ENCODE results near the gene DPP8.
A peak's percentile ranks its signal among the peaks of the same experiment; 100 is the strongest.
"Not testable (repeated sequence)": the region's sequence is repeated elsewhere in the genome, so short reads cannot be mapped to it uniquely, and the experiment has no call there.

DPP8 gene

DNA sequence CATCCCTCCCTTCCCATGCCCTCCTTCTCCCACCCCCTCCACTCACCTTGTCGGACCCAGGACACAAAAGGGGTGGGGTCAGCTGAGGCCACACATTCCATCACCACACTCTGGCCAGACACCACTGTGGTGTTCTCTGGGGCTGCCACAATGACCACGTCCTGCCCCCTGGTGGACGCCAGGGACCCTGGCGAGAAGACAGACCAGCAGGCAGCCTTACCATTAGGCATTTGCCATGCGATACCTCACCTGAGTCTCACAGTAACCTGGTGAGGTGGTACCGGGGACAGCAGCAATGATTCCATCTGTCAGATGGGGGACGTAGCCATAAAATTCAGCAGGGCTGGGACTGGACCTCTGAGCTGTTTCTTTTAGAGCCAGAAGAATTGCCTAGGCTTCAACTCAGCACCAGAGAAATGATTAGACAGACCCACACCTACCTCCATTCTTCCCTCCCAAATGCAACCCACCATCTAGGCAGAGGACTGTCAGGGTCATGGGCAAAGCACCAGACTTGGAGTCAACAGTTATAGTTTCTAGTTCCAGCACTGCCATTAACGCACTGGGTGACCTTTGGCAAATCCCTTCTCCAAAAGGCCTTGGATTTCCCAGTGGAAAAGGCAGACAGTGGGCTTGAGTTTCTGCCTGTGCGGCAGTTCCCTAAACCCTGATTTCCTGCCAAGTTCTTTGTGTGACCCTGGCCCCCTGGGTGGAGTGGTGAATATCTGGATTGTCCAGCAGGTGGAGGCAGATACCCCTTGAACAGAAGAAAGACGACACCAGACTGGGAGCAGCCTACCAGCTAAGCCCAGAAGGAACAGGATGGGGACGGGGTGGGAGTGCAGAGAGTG, 116.5 kb downstream of the DPP8 start:
- peak; percentile 74 for DNase-seq

DNA sequence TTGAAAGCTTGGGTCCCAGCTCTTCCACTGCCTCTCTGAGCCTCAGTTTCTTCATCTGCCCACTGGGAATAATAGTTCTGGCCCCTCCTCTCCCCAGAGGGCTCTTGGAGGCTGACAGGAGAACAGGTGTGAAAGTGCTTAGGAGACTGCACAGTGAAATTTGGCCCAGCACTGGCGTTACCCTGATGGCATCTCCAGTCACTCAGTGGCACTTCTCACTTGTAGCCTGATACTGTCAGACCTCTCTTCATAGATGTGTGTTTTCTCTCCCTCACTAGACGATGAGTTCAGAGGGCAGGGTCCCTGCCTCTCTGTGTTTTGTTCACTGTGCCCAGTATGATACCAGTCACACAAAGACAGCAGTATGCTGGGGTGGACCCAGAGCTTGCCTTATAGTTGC, 117.5 kb downstream of the DPP8 start:
- DNase-seq: no peak

DNA sequence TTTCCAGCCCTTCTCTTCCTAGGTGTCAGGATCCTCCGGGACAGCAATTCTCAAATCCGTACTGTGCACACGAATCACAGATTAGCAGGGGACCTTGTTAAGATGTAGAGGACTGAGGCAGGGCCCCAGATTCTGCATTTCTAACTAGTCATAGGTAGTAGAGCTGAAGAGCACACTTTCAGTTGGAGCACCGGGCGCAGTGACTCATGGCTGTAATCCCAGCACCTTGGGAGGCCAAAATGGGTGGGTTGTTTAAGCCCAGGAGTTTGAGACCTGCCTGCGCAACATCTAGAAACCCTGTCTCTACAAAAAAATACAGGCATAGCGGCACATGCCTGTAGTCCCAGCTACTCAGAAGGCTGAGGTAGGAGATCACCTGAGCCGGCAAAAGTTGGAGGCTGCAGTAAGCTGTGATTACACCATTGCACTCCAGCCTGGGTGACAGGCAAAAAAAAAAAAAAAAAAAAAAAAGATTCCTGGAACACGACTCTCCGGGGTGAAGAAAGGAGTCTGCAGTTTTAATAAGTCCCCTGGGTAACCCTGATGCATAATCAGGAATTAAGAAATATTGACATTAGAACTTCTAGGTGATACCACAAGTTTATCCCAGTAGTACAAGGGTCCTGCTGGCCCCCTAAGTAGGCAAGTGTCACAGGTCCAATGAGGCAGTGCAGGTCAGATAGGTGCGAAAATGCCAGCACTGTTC, 118.3 kb downstream of the DPP8 start:
- DNase-seq: no peak

DNA sequence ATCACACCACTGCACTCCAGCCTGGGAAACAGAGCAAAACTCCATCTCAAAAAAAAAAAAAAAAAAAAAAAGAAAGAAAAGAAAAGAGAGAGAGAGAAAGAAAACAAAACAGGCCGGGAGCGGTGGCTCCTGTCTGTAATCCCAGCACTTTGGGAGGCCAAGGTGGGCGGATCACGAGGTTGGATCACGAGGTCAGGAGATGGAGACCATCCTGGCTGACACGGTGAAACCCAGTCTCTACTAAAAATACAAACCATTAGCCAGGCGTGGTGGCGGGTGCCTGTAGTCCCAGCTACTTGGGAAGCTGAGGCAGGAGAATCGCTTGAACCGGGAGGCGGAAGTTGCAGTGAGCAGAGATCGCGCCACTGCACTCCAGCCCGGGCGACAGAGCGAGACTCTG, 119.0 kb downstream of the DPP8 start:
- not testable (repeated sequence) for DNase-seq

DNA sequence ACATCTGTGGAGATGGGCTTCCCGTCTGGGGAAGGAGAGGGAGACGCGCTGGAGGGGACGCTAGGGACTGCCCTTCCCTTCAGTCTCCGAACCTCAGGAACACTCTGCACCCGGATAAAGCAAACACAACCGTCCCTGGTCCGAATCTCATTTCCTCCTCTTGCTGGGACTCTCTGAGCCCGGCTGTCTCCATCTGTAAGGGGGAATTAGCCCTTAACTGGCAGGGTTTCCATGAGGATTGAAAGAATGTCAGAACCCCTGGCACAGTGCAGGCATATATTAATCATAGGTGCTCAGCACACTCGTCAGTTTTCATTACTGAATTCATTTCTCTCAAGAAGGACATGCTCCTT, 120.5 kb downstream of the DPP8 start:
- no peak for DNase-seq

DNA sequence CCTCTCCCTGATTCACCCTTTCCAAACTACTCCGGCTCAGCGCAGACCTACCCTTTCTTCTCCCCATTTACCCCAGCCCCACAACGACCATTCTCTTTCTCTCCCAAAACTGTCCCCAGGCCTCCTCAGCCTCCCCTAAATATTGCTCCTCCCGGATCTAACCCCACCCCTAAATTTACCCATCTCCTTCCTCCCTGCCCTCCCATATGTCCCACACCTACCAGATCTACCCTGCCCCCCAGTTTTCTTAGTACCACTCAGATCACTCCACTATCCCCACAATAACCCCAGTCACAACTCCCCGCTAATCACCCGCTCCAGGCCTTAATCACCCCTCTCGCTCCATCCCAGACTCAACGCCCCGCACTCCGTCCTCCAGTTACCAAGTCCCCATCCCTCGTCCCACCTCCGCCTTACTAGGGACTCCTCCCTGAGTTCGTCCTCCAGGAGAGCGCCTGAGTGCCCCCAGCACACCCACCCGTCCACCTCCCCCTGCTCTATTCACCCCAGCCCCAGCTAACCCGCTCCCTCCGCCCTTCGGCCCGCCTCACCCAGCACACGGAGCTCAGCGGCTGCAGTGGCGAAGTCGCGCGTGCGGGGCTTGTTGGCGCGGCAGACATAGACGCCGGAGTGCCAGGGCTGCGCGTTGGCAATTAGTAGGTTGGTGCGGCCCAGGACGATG, 121.1 kb downstream of the DPP8 start:
- DNase-seq: no peak

DNA sequence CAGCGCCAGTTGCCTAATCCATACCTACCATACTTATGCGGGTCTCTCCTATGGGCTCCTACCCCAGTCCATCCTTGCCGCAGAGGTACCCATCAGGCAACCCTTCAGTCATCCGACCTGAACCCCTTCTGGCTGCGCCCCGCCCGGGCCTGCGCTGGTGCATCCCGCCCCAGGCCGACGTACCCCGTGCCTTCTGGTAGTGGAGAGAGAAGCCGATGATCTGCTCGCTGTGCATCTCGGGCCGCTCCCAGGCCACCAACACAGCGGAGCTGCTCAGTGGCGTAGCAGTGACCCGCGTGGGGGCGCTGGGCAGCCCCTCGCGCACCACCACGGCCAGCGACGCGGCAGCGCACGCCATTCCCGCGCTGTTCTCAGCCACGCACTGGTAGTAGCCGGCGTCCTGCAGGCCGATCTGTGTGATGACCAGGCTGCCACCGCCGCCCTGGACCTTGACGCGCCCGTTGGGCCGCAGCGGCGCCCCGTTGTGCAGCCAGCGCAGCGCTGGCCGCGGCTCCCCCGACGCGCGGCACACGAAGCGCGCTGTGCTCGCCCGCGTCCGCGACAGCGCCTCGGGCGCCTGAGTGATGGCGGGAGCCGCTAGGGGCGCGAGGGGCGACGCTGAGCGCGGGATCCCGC, 121.8 kb downstream of the DPP8 start:
- no peak for DNase-seq

DNA sequence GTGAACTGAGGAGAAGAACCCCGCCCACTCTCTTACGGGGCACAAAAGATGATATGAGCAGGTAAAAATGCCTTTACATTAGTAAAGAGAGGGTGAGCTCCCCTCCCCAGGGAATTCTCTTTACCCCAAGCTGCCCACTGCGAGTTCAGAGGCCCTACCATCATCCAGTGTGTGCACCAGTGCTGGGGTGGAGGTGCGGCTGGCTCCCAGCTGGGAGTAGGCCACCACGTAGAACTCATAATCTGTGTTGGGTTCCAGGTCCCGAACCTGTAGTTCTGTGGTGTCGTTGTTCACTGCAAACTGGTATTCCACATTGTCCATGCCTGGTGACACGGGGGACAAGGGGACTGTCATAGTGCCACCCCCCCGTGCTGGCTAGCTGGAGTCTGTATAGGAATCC, 122.6 kb downstream of the DPP8 start:
- no peak for DNase-seq

DNA sequence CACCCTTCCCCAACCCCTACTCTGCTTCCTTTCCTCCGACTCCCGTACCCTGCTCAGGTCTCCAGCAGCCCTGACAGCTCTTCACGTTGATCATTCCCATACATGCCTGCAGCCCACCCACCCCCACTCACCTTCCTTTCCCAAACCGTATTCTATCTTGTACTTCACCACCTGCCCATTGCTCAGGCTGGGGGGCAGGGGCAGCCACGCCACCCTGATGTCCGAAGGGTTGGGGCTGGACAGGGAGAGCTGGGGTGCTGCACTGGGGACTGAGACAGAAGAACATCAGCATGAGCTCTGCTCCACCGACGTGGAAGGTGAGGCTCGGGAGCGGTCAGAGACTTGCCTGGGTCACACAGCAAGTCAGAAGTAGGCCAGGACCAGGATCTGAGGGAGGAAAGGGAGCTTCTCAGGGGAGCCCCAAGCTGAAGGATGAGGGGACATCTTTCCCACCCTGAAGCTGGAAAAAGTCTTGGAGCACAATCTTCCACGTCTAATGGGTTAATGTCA, 123.2 kb downstream of the DPP8 start:
- DNase-seq: no peak

DNA sequence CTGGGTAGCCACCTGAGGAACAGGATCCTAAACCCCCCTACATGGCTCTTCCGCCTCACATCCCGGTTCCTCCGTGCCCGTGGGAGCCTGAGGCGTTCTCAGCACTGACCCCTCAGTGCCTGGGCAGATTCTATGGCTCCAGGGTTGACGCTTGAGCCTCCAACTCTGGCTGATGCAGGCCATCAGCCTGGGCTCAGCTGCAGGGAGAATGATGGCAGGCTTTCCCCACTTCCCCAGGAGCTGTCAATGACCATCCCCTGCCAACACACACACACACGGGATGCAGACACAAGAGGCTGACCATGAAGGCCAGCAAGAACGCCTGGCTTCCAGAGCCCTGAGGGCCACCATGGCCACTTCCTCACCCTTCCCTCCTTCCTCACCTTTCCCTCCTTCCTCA, 123.9 kb downstream of the DPP8 start:
- no peak for DNase-seq

DNA sequence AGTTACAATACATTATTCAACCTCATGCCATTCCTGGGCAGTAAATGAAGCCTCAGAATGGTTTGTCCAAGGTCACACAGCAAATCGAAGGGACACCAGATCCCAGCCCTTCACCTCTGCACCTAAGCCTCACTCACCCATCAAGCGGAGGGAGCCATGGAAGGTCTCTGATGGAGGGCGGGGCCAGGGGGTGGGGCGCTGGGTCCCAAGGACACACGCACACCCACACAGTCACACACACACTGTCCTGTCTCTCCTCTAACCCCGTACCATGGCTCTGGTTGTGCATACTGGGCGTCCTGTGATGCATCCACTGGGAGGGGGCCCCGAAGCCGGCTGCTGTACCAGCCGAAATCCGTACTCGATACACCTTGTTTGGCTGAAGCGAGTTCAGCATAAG, 124.4 kb downstream of the DPP8 start:
- DNase-seq: no peak

All from NCI-H1436 (cell line).